HG02678 (cell line): ENCODE results near the gene PACS1.

Source experiments
- ATAC-seq: cut with Tn5 transposase; IDR thresholded peaks from one replicate; pipeline ENCODE4 v1.9.1; 2021; ENCODE audit warnings: mild to moderate bottlenecking, moderate library complexity; ENCODE audit not compliant: unreplicated experiment

The PACS1 gene

DNA sequence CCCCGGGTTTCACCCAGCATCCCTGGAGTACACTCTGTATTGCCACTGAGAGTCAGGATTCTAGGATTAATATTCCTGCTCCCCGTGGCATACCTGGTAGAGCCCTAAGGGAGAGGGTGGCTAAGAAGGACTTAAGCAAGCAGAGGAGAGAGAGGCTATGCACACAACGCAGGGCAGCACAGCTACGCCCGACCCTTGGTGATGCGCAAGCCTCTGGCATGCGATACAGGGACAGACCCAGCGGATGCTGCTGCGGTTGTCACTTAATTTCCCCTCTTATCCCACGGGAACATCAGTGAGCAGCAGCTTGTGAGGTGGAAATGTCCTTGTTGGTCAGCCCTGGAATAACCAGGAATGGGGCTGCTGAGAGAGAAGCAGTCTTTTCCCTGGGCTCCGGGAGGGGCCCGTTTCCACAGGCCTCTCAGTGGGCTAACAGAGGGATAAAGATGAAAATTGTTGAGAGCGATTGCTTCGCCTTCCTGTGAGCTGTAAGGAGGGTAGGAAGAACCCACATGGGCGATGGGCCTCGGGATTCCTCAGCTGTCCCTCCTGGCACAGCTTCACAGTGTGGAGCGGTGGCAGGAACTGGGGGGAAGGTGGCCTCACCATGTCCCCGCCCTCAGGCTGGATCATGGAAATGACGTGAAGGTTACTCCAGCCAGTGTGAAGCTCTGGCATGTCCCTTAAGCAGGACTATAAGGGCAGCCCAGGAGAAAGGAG is 149.9 kb downstream of the PACS1 start:
- ATAC-seq, result no peak

DNA sequence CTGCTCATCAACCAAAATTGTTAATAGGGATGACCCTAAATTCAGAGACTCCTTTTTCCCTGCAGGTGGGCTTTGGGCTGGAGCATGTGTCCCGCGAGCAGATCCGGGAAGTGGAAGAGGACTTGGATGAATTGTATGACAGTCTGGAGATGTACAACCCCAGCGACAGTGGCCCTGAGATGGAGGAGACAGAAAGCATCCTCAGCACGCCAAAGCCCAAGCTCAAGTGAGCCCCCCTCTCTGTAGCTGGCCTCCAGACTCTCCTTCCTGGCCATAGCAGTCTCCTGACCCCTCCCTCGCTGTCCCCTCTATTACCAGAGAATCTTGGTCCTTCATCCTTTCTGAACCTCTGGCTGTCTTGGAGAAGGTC is 150.5 kb downstream of the PACS1 start:
- no peak for ATAC-seq

DNA sequence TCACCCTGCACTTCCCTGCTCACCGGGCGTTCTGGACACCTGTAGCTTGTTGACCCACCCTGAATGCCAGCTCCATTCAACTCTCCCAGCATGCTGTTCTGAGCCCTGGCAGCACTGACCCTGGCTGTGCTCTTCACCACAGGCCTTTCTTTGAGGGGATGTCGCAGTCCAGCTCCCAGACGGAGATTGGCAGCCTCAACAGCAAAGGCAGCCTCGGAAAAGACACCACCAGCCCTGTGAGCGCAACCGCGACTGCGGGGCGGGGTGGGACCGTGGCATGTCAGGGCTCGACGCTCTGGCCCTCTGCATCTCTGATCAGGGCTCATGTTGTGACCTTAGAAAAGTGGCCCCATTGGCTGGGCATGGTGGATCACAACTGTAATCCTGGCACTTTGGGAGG is 150.9 kb downstream of the PACS1 start:
- ATAC-seq, result no peak

DNA sequence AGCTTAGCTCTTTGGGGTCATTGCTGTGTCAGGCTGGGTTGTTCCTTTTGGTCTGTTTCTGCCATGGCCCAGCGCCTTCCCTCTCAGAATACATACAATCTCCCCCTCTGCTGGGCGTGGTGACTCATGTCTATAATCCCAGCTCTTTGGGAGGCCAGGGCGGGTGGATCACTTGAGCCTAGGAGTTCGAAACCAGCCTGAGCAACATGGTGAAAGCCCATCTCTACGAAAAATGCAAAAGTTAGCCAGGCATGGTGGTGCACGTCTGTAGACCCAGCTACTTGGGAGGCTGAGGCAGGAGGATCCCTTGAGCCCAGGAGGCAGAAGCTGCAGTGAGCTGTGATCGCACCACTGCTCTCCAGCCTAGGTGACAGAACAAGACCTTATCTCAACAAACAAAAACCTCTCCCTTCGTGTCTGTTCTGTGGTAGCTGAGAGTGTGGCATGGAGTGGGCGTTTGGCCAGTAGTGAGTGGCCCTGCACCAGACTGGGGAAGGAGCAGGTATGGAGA is 151.7 kb downstream of the PACS1 start:
- ATAC-seq, result peak; percentile 18

DNA sequence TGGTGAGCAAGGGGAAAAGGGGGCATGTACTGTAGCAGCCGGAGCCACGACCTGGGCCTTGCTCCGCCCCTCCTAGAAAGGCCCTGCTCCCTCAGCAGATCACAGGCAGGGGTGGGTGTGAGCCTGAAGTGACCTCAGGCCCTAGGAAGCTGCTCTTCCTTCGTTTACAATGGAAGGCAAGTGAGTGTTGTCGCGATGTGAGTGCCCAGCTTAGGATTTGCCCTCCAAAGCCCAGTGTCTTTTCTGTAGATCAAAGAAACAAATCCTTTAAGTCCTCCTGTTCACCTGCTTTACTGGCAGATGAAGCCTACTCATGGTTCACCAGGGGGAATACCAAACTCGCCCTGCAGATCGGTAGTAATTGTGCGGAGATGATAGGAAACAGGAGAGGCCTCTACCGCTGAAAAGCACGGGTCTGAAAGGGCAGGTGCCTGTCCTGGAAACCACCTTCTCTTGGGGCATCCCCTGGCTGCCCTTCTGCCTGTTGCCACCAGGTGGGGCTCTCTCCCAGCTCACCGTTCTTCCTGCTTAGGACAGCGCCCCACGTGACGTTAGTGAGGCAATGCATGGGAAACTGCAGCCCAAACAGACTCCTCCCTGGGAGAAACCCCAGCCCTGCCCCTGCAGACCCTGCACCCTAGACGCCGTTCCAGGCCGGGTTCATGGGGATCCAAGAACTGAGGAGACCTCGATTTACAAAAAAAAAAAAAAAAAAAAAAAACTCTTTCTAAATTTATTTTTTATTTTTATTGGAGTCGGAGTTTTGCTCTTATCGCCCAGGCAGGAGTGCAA is 152.5 kb downstream of the PACS1 start:
- peak; percentile 87 for ATAC-seq

DNA sequence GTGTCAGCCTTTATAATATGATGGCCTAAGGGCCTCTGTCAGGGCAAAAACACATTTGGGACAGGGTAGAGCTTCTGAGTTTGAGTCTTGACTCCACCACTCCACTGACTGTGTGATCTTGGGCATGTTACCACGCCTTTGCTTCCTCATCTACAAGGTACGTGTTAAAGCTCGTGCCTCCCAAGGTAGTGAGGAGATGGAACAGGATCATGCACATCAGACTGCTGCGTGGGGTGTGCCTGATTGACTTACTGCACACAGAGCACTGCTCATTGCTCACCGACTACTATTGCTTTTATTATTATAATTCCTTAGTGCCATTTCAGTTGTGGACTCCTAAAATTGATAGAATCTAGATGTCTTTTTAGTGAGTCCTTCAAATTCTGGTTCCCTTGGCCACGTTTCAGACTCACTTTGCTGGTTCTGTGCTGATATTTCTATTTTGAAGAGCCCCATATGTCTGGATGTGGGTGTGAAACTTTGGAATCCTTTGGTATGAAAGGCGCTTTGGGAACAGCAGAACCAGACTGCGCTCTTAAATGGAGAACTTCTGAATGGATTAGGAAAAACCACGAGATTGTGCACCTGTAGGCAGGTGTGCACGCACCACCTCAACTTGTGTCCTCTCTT is 154.3 kb downstream of the PACS1 start:
- ATAC-seq, result no peak

DNA sequence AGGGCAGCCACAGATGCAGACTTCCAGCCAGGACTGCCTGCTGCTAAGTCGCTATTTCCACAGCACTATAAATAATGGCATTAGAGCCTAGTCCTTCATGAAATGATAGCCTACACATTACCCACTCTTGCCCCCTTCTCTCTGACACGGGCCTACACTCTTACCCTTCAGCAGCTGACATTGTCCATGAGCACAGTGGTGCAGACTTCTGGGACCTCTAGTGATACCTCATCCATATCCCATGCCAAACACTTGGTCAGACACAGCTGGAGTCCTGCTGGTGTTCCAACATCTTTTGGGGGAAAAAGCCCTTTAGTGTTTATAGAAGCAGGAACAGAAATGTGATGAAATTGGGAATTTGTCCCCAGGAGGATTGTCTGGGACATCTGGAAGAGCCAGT is 155.0 kb downstream of the PACS1 start:
- ATAC-seq, result no peak

DNA sequence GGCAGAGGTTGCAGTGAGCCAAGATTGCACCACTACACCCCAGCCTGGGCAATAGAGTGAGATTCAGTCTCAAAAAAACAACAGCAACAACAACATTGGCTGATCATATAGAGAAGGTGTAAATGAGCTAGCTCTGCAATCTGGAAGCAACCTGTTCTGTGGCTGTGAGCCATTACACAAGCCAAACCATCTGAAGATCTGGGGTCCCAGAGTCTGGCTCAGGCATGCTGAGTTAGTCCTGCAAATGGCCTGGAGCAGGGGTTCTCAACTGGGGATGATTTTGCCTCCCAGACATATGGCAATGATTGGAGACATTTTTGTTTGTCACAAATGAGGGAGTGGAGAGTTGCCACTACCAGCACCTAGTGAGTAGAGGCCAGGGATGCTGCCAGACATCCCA is 156.0 kb downstream of the PACS1 start:
- ATAC-seq, result no peak

DNA sequence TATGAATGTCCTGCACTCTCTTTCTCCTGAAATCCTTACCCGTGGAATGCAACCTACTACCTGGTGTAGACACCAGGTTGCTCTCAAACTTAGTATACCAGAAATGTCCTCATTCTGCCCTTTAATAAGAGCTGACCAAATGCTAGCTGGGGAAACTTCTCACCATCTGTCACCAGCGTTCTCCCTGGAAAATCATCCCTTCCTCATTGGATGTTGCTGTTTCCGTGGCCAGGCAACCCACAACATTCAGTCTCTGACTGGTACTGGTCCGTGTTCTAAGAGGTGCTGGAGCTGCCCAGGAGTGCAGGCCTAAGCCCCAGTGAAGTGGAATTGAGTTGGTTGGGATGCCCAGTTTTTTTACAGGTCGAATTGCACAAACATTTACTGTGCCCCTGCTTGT is 157.6 kb downstream of the PACS1 start:
- no peak for ATAC-seq

DNA sequence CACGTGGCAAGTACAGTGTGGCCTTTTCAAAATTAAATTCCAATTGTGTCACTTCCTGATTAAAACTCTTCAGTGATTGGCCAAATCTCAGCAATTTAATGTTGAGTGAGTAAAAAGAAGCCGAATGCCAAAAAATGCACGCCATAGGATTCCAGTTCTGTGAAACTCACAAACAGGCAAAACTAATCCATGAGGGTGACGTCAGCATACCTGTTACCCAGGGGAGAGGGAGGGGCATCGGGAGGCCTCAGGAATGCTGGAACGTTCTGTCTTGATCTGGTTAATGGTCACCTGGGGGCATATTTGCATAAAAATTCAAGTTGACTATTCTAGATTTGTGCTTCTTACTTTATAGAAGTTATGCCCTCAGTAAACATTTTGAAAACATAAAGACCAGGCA is 158.4 kb downstream of the PACS1 start:
- ATAC-seq, result no peak

DNA sequence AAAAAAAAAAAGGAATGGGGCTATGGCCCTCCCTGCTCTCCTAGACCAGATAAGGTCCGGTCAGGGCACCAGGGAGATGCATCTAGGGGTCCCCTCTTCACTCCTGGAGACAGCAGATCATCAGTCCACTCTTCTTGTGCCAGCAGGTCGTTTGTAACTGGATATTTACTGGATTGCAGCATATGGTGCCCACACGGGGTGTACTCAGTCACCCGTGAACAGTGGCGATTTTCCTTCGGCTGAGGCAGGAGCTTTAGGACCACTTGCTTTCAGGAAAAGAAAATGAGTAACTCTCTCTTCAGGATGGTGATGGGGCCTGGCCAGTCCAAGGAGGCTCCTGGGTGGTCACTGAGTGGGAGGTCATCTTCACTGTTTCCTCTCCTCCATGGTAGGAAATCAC is 160.1 kb downstream of the PACS1 start:
- no peak for ATAC-seq

DNA sequence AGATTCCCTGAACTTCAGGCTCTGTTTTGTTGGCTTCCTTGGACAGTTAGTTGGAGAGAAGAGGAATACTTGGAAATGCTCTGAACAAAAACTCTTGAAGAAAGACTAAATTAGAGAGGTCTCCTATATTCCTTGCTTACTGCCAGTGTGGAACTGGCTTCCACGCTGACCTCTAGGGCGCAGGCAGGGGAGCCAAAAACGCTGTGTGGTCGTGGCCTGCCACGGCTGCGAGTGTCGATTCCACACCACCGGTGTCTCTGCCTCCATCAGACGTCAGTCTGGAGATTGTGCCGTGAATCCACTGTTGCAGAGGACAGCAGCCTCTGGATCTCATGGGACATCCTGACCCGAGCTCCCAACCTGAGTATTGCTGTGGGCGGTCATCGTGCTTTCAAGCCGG is 160.9 kb downstream of the PACS1 start:
- no peak for ATAC-seq

DNA sequence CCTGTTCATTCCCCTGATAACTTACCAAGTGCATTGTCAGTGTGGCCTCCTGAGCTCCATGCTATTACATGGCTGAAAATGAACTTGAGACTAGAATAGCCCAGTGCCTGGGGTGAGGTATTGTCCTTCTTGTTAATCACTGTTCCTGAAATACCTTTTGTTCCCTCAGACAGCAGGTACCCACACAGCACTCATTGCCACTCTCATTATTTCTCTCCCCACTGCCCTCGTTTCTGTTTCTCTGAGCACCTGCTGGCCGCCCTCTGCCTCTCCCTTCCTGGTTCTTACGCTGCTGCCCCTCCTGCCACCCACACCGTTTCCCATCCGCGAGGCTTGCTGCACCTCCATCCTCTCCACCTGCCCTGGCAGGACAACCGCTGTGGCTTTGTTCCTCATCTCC is 161.5 kb downstream of the PACS1 start:
- ATAC-seq, result no peak

DNA sequence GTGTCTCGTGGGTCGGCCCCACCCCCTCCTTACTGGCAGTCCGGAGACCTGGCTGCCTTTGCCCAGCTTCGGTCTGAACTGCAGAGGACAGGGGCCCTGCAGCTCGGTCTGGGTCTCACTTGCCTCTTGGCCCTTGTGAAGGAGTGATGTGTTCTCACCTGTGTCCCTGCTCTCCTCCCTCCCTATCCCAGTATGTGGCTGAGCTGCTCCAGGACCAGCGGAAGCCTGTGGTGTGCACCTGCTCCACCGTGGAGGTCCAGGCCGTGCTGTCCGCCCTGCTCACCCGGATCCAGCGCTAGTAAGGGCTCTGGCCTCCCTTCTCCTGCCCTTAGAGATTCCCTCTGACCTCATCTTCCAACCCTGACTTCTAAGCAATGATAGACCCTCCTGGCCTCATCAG is 162.7 kb downstream of the PACS1 start:
- no peak for ATAC-seq

DNA sequence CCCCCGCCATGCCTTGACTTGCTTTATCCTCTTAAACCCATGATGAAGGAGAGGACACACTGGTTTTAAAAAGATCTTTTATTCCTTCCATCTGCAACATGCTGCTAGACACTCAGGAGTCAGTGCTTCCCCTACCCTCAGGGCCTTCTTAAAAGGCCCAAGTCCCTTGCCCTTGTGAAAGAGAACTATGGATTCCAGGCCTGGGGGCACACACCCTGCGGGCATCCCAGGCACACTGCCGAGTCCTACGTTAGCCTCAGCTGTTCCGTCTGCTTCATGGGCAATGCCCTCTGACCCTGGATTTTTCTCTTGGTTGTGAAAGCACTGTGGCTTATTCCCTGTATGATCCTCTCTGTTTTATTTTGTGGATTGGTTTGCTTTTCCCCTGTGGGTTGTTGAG is 163.2 kb downstream of the PACS1 start:
- no peak for ATAC-seq

DNA sequence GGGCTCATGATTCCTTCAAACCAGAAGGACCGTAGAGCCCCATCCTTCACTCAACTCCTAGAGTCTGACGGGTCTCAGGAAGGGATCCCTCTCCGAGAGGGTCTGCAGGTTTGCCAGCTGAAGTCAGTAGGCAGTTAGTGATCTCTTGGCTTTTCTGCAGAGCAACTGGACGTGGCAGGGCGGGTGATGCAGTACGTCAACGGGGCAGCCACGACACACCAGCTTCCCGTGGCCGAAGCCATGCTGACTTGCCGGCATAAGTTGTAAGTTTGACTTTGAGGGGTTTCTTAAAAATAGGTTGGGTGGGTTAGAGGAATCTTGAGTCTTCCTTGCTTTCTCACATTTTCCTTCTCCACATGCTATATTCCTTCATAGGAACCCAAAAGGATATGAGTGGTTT is 165.1 kb downstream of the PACS1 start:
- no peak for ATAC-seq

DNA sequence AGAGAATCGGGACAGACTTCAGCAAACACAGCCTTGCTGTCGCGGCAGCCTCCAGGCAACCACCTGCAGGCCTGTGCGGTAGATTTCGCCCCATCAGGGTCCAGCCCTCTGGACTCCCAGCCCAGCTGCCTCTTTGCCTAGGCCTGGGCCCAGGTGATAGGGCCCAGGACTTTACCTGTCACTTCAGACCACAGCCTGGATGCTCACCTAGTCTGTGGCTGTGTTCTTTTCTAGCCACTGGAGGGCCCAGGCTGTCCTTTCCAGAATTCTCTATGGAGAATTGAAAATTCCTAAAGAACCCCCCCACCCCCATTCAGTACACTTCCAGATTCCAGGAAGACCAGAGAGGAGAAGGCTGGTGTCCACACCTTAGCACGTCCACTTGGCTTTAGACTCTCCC is 167.8 kb downstream of the PACS1 start:
- ATAC-seq, result no peak

DNA sequence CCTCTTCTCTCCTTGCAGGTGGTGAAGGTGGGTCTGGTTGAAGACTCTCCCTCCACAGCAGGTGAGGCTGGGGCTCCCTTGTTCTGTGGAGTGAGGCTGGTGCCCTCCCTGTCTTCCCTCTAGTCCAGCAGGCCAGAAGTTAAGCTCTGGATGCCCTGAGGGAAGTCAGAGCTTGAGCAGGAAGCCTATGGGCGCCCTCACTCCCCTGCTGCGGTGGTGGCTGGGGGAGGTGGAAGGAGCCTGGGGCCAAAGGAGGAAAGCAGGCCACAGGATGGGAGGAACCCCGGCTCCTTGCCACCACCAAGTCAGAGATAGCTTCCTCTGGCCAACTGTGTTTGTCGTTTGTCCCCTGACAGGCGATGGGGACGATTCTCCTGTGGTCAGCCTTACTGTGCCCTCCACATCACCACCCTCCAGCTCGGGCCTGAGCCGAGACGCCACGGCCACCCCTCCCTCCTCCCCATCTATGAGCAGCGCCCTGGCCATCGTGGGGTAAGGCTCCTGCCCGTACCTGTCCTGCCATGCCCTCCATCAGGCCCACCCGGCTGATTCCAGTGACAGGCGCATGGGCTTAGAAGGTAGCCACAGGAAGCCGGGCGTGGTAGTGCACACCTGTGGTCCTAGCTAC is 168.8 kb downstream of the PACS1 start:
- no peak for ATAC-seq

DNA sequence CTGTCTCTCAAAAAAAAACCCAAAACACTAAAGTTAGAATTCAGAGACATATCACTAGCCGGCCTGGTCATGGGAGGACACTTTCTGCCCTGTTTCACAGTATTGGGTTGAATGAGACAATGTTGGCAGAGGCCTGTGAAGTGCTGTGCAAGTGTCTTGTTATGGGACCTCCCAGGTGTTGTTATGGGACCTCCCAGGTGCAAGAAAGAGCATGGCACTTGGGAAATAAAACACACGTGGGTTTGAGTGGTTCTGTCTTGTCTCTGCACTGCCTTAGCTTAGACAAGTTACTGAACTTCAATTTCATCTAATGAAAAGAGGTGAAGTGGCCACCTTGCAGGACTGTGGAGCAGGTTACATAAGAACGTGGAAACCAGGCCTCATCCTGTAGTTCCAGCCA is 169.4 kb downstream of the PACS1 start:
- ATAC-seq, result no peak

DNA sequence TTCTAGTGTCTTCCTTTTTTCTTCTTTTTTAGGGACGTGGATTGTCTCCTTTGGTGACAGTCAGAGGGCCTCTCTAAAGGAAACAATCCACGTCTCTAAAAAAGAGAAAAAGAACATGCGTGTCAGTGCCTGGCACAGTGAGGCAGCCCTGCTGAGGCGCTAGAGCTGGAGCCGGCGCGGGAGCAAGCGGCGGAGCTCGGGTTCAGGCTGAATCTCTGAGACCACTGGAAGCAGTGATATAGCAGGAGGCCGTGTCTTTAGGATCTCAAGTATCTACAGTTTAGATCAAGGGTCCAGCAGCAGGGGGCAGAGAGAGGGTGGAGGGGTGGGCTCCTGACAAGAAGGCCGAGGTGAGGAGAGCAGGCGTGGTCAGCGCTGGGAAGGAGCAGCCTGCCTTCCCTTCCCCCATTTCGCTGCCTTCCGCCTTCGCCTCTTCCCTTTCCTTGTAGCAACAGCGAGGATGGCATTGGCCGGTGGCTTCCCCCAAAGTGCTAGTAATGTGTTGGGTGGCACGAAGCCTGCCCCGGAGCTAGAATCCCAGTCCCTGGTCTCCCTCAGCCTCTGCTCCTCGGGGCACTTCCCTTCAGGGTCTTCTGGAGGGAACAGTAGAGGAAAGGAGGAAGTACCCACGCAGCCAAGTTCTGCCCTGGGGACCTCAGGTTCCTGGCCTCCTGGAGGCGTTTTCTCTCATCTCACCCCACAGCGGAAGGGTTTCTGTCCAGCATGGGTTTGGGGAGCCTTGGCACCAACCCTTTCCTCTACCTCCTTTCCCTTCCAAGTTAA is 170.1 kb downstream of the PACS1 start:
- ATAC-seq, result no peak

DNA sequence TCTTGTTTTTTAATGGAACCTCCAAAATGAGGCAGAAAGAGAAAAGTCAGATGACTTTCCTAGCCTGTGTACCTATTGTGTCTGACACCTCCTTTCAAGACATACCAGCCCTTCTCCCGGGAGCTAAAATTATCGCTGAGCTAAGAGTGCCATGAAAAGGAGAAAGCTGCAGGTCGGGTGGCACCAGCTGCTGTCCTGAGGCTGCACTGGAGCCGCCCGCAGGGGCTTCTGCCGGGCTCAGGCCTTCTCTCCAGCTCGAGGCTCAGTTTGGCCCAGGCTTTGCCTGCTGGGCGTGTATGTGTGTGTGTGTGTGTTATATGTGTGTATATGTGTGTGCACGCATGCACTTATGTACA is 170.7 kb downstream of the PACS1 start:
- no peak for ATAC-seq
